ENCODE results near the gene LRRC74A. TPM values are rescaled to one million over a fixed set of nuclear protein-coding genes. Genes with fewer than 3 reads are reported as not detected.
"Not testable (repeated sequence)": the region's sequence is repeated elsewhere in the genome, so short reads cannot be mapped to it uniquely, and the experiment has no call there.

The LRRC74A gene
- total and polyA plus RNA-seq, 2 donors (not counting 3 experiments of a cell fraction or from before 2014, with no cell fraction given), result not detected

GRCh38 chr14:76891391-76891790, 65.2 kb downstream of the LRRC74A start:
- Histone ChIP-seq H3K36me3 (ENCODE audit: control insufficient read depth in 2 of 2, extremely low read depth in 1 of 2, insufficient read depth in 2 of 2, low read length in 2 of 2) (no peaks in the 10 kb centered on the region), H3K27me3 (ENCODE audit: control insufficient read depth in 2 of 2, insufficient read depth in 2 of 2, low read length in 2 of 2) (peaks cover 6 to 8% of the 10 kb centered on the region in 2 experiments), H4K20me1 (replicated peaks; ENCODE audit: control insufficient read depth, extremely low read depth, insufficient read depth, low read length) (no peaks in the 10 kb centered on the region), H3K9ac (replicated peaks; ENCODE audit: extremely low read depth, insufficient read depth, low read length) (no peak overlapping the region), H3K4me3 (replicated peaks in 1 of 3; ENCODE audit: insufficient read depth in 1 of 3, low read depth in 1 of 3, low read length in 3 of 3) (no peak overlapping the region), H3K79me2 (ENCODE audit: control insufficient read depth, insufficient read depth, low read length) (no peaks in the 10 kb centered on the region), H3K4me1 (ENCODE audit: control insufficient read depth, extremely low read depth, insufficient read depth, low read length) (no peaks in the 10 kb centered on the region), H3K9me1 (replicated peaks; ENCODE audit: control insufficient read depth, extremely low read depth, insufficient read depth, low read length) (no peaks in the 10 kb centered on the region), H2AFZ (ENCODE audit: low read depth, low read length) (no peak overlapping the region), H3K27ac (ENCODE audit: insufficient read depth, low read depth, low read length) (no peak overlapping the region), H3K9me3 (replicated peaks; ENCODE audit: control insufficient read depth, insufficient read depth, low read length) (no peaks in the 10 kb centered on the region), H3K4me2 (ENCODE audit: insufficient read depth, low read length) (no peak overlapping the region)
- ChIA-PET POLR2A (no interaction called here), CTCF (interaction anchor here (1.3 kb wide), 1 partner anchor 204 kb away, joined by 3 read pairs; no protein-coding TSS in a partner anchor)
- TF ChIP-seq POLR2AphosphoS5 (IDR thresholded peaks at IDR 0.05; ENCODE audit: insufficient read depth, low read depth, low read length), result no peak
- no peak for TF ChIP-seq GATA2 (IDR thresholded peaks at IDR 0.05; ENCODE audit: insufficient read depth, insufficient read length, low read depth, low read length)
- intact Hi-C loops (cut with micrococcal nuclease), result no loop called here
- DNase-seq (ENCODE audit: low read depth, low spot score) (no peak), FAIRE-seq (no peak)
- dilution Hi-C loops (cut with MboI; ENCODE audit: extremely low pct_ligation_motif_present, low sequenced_read_pairs), result loop anchor here (25.0 kb wide), 1 partner anchor 196 kb away; the partner anchor contains the start of gene CIPC
- BruUV-seq (replicated peaks), result no TSS peak

- Histone ChIP-seq H2AFZ (ENCODE audit: low read depth, low read length) (no peak overlapping the region), H3K36me3 (ENCODE audit: control insufficient read depth in 2 of 2, extremely low read depth in 1 of 2, insufficient read depth in 2 of 2, low read length in 2 of 2) (no peaks in the 10 kb centered on the region), H3K9ac (replicated peaks; ENCODE audit: extremely low read depth, insufficient read depth, low read length) (no peak overlapping the region), H4K20me1 (replicated peaks; ENCODE audit: control insufficient read depth, extremely low read depth, insufficient read depth, low read length) (no peaks in the 10 kb centered on the region), H3K27ac (ENCODE audit: insufficient read depth, low read depth, low read length) (no peak overlapping the region), H3K4me3 (replicated peaks in 1 of 3; ENCODE audit: insufficient read depth in 1 of 3, low read depth in 1 of 3, low read length in 3 of 3) (no peak overlapping the region), H3K9me3 (replicated peaks; ENCODE audit: control insufficient read depth, insufficient read depth, low read length) (no peaks in the 10 kb centered on the region), H3K9me1 (replicated peaks; ENCODE audit: control insufficient read depth, extremely low read depth, insufficient read depth, low read length) (no peaks in the 10 kb centered on the region), H3K4me1 (ENCODE audit: control insufficient read depth, extremely low read depth, insufficient read depth, low read length) (no peaks in the 10 kb centered on the region), H3K27me3 (ENCODE audit: control insufficient read depth in 2 of 2, insufficient read depth in 2 of 2, low read length in 2 of 2) (no peaks in the 10 kb centered on the region), H3K79me2 (ENCODE audit: control insufficient read depth, insufficient read depth, low read length) (no peaks in the 10 kb centered on the region), H3K4me2 (ENCODE audit: insufficient read depth, low read length) (no peak overlapping the region)
- intact Hi-C loops (cut with micrococcal nuclease), result no loop called here
- TF ChIP-seq GATA2 (IDR thresholded peaks at IDR 0.05; ENCODE audit: insufficient read depth, insufficient read length, low read depth, low read length), result no peak
- TF ChIP-seq MYC (IDR thresholded peaks at IDR 0.05; ENCODE audit: low read depth, low read length), result no peak
- no peak for TF ChIP-seq POLR2A (IDR thresholded peaks at IDR 0.05; ENCODE audit: low read depth, low read length)
- TF ChIP-seq CTCF (IDR thresholded peaks at IDR 0.05; ENCODE audit: extremely low read depth in 1 of 2, insufficient read depth in 1 of 2, low read depth in 1 of 2, low read length in 2 of 2), result no peak
- no peak for TF ChIP-seq EZH2 (IDR thresholded peaks at IDR 0.05; ENCODE audit: borderline replicate concordance, low read depth, low read length, severe bottlenecking)
- TF ChIP-seq FOS (IDR thresholded peaks at IDR 0.05; ENCODE audit: borderline replicate concordance, insufficient read depth, low read length), result no peak
- no peak for TF ChIP-seq JUN (IDR thresholded peaks at IDR 0.05; ENCODE audit: borderline replicate concordance, insufficient read depth, insufficient read length, low read depth)
- no peak for DNase-seq (ENCODE audit: low read depth, low spot score)
- CTCF ChIA-PET, result interaction anchor here (1.4 to 2.4 kb wide), 2 partner anchors 18 to 176 kb away, joined by 5 to 6 read pairs; no protein-coding TSS in a partner anchor
- BruUV-seq (replicated peaks), result no TSS peak
- POLR2A ChIA-PET, result no interaction called here
- dilution Hi-C loops (cut with MboI; ENCODE audit: extremely low pct_ligation_motif_present, low sequenced_read_pairs), result loop anchor here (25.0 kb wide), 1 partner anchor 193 kb away; the partner anchor contains the start of gene CIPC
- no peak for FAIRE-seq
These were observed 68.1 kb downstream of the LRRC74A start for GRCh38 chr14:76894308-76894707.

- H3K27ac ChIP-seq (ENCODE audit: insufficient read depth, low read depth, low read length); FAIRE-seq; H4K20me1 ChIP-seq (replicated peaks; ENCODE audit: control insufficient read depth, extremely low read depth, insufficient read depth, low read length); H3K4me1 ChIP-seq (ENCODE audit: control insufficient read depth, extremely low read depth, insufficient read depth, low read length); H3K27me3 ChIP-seq (ENCODE audit: control insufficient read depth in 2 of 2, insufficient read depth in 2 of 2, low read length in 2 of 2); H3K4me2 ChIP-seq (ENCODE audit: insufficient read depth, low read length); H3K36me3 ChIP-seq (ENCODE audit: control insufficient read depth in 2 of 2, extremely low read depth in 1 of 2, insufficient read depth in 2 of 2, low read length in 2 of 2); H3K9me1 ChIP-seq (replicated peaks; ENCODE audit: control insufficient read depth, extremely low read depth, insufficient read depth, low read length); intact Hi-C loops (cut with micrococcal nuclease); H2AFZ ChIP-seq (ENCODE audit: low read depth, low read length); H3K9ac ChIP-seq (replicated peaks; ENCODE audit: extremely low read depth, insufficient read depth, low read length); CTCF ChIA-PET; BruUV-seq (replicated peaks); POLR2A ChIA-PET; H3K79me2 ChIP-seq (ENCODE audit: control insufficient read depth, insufficient read depth, low read length); H3K9me3 ChIP-seq (replicated peaks; ENCODE audit: control insufficient read depth, insufficient read depth, low read length); DNase-seq (ENCODE audit: low read depth, low spot score); H3K4me3 ChIP-seq (replicated peaks in 1 of 3; ENCODE audit: insufficient read depth in 1 of 3, low read depth in 1 of 3, low read length in 3 of 3): not testable (repeated sequence)
- dilution Hi-C loops (cut with MboI; ENCODE audit: extremely low pct_ligation_motif_present, low sequenced_read_pairs), result loop anchor here (25.0 kb wide), 1 partner anchor 189 kb away; the partner anchor contains the start of gene CIPC
These were observed 71.8 kb downstream of the LRRC74A start for GRCh38 chr14:76898006-76898405.

All from endothelial cell of umbilical vein (primary cell).